GM12891 (cell line): ENCODE data around the gene EML1.

Experiments used
- POLR2A ChIP-seq: IDR thresholded peaks from 2 replicates; pipeline ENCODE4 v1.6.1; 2011; ENCODE audit warnings: low read depth, low read length, control low read depth
- POLR2AphosphoS5 ChIP-seq: IDR thresholded peaks from 2 replicates; pipeline ENCODE4 v1.6.1; 2011; ENCODE audit warnings: low read depth, low read length, control low read depth
- POU2F2 ChIP-seq: IDR thresholded peaks from 2 replicates; pipeline ENCODE4 v1.6.1; 2011; ENCODE audit warnings: low read depth, mild to moderate bottlenecking, control low read depth, low read length, moderate library complexity
- SPI1 ChIP-seq: IDR thresholded peaks from 2 replicates; pipeline ENCODE4 v1.6.1; 2011; ENCODE audit warnings: low read depth, low read length, control low read depth
- TAF1 ChIP-seq: IDR thresholded peaks from 2 replicates; pipeline ENCODE4 v1.6.1; 2011; ENCODE audit warnings: low read depth, low read length, control low read depth

GRCh38 chr14:99921425-99921824 lies 128.2 kb downstream of the EML1 start:
- TF ChIP-seq POLR2AphosphoS5, result no peak
- no peak for TF ChIP-seq POLR2A
- TF ChIP-seq SPI1, result no peak
- TF ChIP-seq TAF1, result no peak
- TF ChIP-seq POU2F2, result no peak
